Measurements from ENCODE around the gene CLDN4.

DNA sequence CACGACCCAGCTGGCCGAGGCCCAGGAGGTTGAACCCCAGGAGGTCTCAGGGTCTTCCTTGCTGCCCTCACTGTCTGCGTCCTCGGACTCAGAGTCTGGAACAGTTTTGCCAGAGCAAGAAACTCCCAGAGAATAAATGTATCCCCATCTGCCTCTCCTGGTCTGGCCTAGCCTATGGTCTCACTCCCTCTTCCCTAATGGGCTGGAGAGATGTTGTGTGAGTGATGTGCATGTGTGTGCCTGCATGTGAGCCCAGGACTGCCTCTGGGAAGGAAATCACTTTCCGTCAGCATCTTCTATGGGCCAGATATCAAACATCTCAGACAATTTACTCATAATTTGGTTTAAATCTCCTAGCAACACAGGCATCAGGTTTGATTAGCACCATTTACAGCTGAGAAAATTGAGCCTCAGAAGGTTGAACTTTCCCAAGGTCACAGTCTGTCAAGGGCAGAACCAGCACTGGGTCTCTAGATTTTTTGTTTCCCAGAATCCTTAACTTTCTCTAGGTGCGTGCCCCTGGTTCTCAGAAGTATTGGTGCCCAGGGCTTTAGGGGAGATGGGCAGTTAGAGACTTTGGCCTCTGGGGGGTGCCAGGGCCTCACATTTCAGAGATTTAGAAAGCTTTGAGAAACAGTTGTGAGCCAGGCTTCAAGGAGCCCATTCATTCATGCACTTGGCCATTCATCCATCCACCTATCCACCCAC is 35.1 kb downstream of the CLDN4 start:
- TF ChIP-seq, protein P1, sequence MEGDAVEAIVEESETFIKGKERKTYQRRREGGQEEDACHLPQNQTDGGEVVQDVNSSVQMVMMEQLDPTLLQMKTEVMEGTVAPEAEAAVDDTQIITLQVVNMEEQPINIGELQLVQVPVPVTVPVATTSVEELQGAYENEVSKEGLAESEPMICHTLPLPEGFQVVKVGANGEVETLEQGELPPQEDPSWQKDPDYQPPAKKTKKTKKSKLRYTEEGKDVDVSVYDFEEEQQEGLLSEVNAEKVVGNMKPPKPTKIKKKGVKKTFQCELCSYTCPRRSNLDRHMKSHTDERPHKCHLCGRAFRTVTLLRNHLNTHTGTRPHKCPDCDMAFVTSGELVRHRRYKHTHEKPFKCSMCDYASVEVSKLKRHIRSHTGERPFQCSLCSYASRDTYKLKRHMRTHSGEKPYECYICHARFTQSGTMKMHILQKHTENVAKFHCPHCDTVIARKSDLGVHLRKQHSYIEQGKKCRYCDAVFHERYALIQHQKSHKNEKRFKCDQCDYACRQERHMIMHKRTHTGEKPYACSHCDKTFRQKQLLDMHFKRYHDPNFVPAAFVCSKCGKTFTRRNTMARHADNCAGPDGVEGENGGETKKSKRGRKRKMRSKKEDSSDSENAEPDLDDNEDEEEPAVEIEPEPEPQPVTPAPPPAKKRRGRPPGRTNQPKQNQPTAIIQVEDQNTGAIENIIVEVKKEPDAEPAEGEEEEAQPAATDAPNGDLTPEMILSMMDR (IDR thresholded peaks at IDR 0.05): peak; percentile 45 to 68 (median 54)
- no peak for TF ChIP-seq EP300 (IDR thresholded peaks at IDR 0.05)
